Breast epithelium (tissue), 3 donors: Measurements from ENCODE around the gene ADAM12.

ENCODE experiments used
- POLR2A ChIP-seq: fragments of 450-650 bp; IDR thresholded peaks from one replicate; pipeline ENCODE4 v1.6.1; 2016; ENCODE audit warnings: antibody characterized with exemption, mild to moderate bottlenecking, moderate library complexity
- TF ChIP-seq, protein P1 (sequence below), 3 donors: fragments of 450-650 bp; IDR thresholded peaks; one replicate each; pipeline ENCODE4 v1.5.1; 2016 to 2017; ENCODE audit warnings: antibody characterized with exemption in 3 of 3, mild to moderate bottlenecking in 3 of 3, moderate library complexity in 3 of 3

DNA sequence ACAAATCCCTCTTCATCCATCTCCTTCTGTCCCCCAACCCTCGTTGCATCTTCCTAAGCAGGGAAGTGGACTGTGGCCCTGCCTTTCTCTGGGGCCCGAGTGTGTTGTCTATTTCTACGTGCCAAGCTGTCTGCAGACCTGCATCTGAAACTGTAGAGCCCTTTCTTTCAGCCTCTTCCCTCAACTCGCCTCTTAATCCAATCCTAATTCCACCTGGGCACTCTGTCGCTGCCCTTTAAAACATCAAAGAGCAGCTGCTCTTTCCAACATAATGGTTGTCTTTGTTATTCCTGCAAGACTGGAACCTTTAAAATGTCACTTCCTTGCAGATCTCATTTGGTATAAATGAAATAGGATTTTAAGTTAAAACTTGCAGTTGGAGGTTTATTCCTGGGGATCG, 21.5 kb upstream of the ADAM12 start:
- TF ChIP-seq, protein P1, sequence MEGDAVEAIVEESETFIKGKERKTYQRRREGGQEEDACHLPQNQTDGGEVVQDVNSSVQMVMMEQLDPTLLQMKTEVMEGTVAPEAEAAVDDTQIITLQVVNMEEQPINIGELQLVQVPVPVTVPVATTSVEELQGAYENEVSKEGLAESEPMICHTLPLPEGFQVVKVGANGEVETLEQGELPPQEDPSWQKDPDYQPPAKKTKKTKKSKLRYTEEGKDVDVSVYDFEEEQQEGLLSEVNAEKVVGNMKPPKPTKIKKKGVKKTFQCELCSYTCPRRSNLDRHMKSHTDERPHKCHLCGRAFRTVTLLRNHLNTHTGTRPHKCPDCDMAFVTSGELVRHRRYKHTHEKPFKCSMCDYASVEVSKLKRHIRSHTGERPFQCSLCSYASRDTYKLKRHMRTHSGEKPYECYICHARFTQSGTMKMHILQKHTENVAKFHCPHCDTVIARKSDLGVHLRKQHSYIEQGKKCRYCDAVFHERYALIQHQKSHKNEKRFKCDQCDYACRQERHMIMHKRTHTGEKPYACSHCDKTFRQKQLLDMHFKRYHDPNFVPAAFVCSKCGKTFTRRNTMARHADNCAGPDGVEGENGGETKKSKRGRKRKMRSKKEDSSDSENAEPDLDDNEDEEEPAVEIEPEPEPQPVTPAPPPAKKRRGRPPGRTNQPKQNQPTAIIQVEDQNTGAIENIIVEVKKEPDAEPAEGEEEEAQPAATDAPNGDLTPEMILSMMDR (IDR thresholded peaks at IDR 0.05) = no peak
- no peak for TF ChIP-seq POLR2A
